PC-9 (cell line): ENCODE data around the gene WRAP73.

Experiments
- CTCF ChIP-seq: fragments of 200-600 bp; sonication (generic); conservative IDR thresholded peaks from 2 replicates; pipeline ENCODE4 v1.6.1; 2017; ENCODE audit warnings: mixed run types, antibody characterized with exemption, mild to moderate bottlenecking, moderate library complexity
- EZH2 ChIP-seq: fragments of 200-600 bp; sonication (generic); IDR thresholded peaks from 2 replicates; pipeline ENCODE4 v1.8.0; 2017; ENCODE audit warnings: antibody characterized with exemption, low read depth

- TF ChIP-seq CTCF: no peak
- no peak for TF ChIP-seq EZH2
Measured at GRCh38 chr1:3625151-3625907, 24.6 kb downstream of the WRAP73 start.
